Measurements from ENCODE around the gene TNFRSF13B.
"Not testable (repeated sequence)": the region's sequence is repeated elsewhere in the genome, so short reads cannot be mapped to it uniquely, and the experiment has no call there.

Gene TNFRSF13B

GRCh38 chr17:16909472-16910246 is 62.3 kb downstream of the TNFRSF13B start:
- DNase-seq (ENCODE audit: low spot score), result no peak

GRCh38 chr17:16908273-16908672 is 63.6 kb downstream of the TNFRSF13B start:
- DNase-seq (ENCODE audit: low spot score), result no peak

- no peak for DNase-seq (ENCODE audit: low spot score)
Observed at GRCh38 chr17:16906680-16907079, 65.2 kb downstream of the TNFRSF13B start.

GRCh38 chr17:16905593-16906191 is 66.2 kb downstream of the TNFRSF13B start:
- no peak for DNase-seq (ENCODE audit: low spot score)

- not testable (repeated sequence) for DNase-seq (ENCODE audit: low spot score)
Observed at GRCh38 chr17:16903070-16903469, 68.8 kb downstream of the TNFRSF13B start.

DNA sequence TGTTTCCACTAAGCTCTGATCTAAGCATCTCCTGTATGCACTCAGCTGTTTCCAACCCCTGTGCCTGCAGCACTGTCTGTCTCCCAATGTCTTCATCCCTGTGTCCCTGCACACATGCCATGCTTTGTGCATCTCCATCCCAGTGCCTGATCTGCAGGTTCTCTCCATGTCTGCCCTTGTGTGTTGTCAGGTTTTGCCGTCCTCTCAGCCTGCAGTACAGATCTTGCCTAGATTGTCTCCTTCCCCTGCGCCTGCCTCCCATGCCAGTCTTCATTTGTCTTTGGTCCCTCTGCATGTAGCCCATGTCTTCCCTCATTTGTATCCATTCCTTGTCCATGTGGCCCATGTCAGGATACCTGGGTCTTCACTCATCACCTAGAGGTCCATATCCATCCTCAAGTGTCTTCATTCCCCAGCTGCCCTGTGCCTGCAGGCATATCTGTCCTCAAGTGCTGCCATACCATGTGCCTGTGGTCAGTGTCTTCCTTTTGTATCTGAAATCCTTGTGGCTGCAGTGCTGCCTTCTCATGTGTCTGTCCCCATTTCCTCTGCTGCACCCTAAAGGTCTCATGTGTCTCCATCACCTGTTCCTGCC is 71.5 kb downstream of the TNFRSF13B start:
- DNase-seq (ENCODE audit: low spot score), result no peak

DNA sequence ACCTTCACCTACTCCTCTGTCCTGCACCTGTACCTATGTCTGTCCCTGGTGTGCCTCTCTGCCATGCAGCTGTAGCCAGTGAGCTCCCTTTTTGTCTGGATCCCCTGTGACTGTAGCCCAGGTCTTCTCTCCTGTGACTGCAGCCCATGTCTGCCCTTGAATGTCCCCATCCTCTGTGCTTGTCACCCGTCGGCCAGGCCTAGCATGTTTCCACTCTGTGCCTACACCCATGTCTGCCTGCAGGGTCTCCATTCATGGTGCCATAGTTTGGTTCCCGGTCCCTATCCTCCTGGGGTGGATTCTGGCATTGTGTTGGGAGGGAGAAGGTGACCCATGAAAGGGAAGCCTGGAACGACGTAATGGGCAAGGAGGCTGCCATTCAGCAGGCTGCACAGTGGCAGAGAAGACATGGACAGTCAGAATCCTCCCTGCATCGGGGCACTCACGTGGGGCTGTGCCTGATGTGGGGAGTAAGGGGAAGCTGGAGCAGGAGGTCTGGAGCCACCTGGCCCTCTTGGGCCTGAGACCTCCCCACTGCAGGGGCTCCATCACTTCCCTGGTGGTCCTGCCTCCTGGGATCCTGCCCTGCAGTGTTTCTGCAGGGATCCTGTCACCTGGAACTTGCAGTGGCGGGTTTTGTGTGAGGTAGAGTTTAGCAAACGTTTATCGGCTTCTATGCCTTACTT is 74.6 kb downstream of the TNFRSF13B start:
- DNase-seq (ENCODE audit: low spot score), result not testable (repeated sequence)

DNA sequence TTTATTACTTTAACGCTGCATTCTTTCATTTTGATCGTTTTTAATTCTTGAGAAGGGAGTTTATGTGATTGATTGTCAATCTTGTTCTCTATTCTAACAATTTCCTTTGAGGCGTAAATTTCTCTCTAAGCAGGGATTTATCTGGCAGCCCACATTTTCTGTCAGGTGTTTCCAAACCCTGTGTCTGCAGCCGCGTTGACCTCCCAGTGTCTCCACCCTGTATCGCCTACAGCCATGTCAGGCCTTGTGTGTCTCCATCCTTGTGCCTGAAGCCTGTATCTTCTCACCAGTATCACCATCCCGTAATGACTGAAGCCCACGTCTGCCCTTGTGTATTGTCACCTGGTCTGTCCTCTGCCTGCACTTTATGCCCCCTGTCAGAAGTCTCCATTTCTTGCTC is 75.7 kb downstream of the TNFRSF13B start:
- not testable (repeated sequence) for DNase-seq (ENCODE audit: low spot score)

- not testable (repeated sequence) for DNase-seq (ENCODE audit: low spot score)
Observed at GRCh38 chr17:16893527-16893926, 78.4 kb downstream of the TNFRSF13B start.

- not testable (repeated sequence) for DNase-seq (ENCODE audit: low spot score)
Observed at GRCh38 chr17:16892876-16893454, 79.0 kb downstream of the TNFRSF13B start.

DNA sequence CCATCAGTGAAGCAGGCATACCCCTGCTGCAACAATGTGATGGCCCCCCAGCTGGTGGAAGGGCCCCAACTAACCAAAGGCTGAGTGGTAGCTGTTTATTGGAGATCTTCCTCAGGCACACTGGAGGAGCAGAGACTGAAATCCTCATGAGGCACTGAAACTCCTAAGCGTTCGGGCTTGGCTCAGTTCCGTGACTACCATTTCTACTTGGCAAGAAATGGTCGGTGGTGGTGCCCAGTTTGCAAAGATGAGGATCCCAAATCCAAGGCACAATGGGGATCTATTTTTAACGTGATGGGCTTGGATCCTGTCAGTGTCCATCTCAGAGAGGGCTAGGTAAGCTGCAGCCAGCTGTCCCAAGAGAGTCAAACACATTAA is 82.8 kb downstream of the TNFRSF13B start:
- DNase-seq (ENCODE audit: low spot score), result no peak

All from putamen (tissue), 1 donor.